ENCODE data around the gene FBL.

GRCh38 chr19:39831679-39832078 is 14.5 kb downstream of the FBL start:
- TF ChIP-seq CTCF (conservative IDR thresholded peaks at IDR 0.05; ENCODE audit: low read depth, low read length) = no peak
- no peak for TF ChIP-seq POLR2A (IDR thresholded peaks at IDR 0.05; ENCODE audit: low read depth, low read length)
- TF ChIP-seq CHD1 (IDR thresholded peaks at IDR 0.05; ENCODE audit: low read depth, low read length) = no peak
- TF ChIP-seq RFX5 (IDR thresholded peaks at IDR 0.05; ENCODE audit: low read depth, low read length) = no peak
- no peak for TF ChIP-seq MXI1 (IDR thresholded peaks at IDR 0.05; ENCODE audit: borderline replicate concordance, low read depth, low read length)
- no peak for TF ChIP-seq ELK1 (IDR thresholded peaks at IDR 0.05; ENCODE audit: borderline replicate concordance, low read depth, low read length)
- TF ChIP-seq MAZ (IDR thresholded peaks at IDR 0.05; ENCODE audit: borderline replicate concordance, low read depth, low read length) = no peak
- no peak for TF ChIP-seq MAFK (IDR thresholded peaks at IDR 0.05; ENCODE audit: low read depth, low read length)
- no peak for TF ChIP-seq RAD21 (IDR thresholded peaks at IDR 0.05; ENCODE audit: low read length)
- no peak for TF ChIP-seq RCOR1 (IDR thresholded peaks at IDR 0.05; ENCODE audit: insufficient replicate concordance, low read length)
